ENCODE results near the gene SLC17A2.
A peak's percentile ranks its signal among the peaks of the same experiment; 100 is the strongest.
"Not testable (repeated sequence)": the region's sequence is repeated elsewhere in the genome, so short reads cannot be mapped to it uniquely, and the experiment has no call there.

Gene SLC17A2

DNA sequence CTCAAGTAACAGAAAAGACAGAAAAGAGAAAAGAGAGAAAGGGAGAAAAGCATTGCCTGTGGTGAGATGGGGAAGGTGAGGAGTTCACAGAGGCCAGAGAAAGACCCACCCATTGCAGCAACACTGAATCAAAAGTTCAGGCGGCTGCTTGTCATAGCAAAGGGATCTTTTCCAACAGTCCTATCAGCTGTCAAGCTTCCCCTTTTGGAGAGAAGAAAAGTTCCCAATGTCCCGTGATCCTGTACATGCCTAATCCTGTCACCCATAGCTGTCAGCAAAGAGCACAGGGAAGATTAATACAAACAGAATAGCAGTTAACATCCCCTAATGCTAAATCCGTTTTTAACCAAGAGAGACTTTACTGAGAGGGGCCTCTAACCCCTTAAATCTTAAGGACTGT is 23.2 kb upstream of the SLC17A2 start:
- intact Hi-C loops (cut with DNase I) = no loop called here
- no peak for DNase-seq

- intact Hi-C loops (cut with DNase I) = no loop called here
- no peak for DNase-seq
These were observed 22.0 kb upstream of the SLC17A2 start for GRCh38 chr6:25952535-25952934.

- intact Hi-C loops (cut with DNase I) = no loop called here
- DNase-seq = no peak
These were observed 21.0 kb upstream of the SLC17A2 start for GRCh38 chr6:25951296-25952032.

DNA sequence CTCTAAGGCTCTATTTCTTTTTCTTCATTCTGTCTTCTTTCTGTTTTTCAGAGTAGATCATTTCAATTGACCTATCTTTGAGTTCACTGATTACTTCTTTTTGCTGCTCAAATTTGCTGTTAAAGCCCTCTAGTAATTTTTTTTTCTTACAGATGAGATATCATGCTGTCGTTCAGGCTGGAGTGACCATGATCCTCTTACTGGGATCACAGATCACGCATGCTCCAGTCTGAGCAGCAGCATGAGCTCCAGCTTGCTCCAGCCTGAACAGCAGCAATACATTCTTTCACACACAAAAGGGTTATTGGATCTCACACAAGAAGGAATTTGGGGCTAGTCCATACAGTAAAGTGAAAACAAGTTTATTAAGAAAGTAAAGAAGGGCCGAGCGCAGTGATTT is 19.8 kb upstream of the SLC17A2 start:
- intact Hi-C loops (cut with DNase I) = no loop called here
- no peak for DNase-seq

- intact Hi-C loops (cut with DNase I) = no loop called here
- DNase-seq = no peak
These were observed 19.2 kb upstream of the SLC17A2 start for GRCh38 chr6:25949695-25950094.

- intact Hi-C loops (cut with DNase I); DNase-seq: not testable (repeated sequence)
These were observed 17.0 kb upstream of the SLC17A2 start for GRCh38 chr6:25947492-25947891.

DNA sequence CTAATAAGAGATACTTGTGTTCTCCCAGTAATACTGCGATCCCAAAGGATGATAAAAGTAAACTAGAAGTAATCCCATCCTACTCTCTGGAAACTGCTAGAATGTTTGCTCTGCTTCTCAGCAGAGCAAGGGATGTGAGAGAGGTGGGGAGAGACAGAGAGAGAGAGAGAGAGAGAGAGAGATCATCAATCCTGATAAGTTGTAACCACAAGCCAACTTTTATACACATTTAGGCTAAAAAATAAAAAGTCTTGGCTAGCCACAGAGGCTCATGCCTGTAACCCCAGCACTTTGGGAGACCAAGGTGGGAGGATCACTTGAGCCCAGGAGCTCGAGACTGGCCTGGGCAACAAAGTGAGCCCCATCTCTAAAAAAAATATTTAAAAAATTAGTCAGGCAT is 16.1 kb upstream of the SLC17A2 start:
- intact Hi-C loops (cut with DNase I) = no loop called here

GRCh38 chr6:25945738-25946137 is 15.2 kb upstream of the SLC17A2 start:
- intact Hi-C loops (cut with DNase I) = not testable (repeated sequence)

More for the DNA sequence above, 16.1 kb upstream of the SLC17A2 start:
- no peak for DNase-seq

DNA sequence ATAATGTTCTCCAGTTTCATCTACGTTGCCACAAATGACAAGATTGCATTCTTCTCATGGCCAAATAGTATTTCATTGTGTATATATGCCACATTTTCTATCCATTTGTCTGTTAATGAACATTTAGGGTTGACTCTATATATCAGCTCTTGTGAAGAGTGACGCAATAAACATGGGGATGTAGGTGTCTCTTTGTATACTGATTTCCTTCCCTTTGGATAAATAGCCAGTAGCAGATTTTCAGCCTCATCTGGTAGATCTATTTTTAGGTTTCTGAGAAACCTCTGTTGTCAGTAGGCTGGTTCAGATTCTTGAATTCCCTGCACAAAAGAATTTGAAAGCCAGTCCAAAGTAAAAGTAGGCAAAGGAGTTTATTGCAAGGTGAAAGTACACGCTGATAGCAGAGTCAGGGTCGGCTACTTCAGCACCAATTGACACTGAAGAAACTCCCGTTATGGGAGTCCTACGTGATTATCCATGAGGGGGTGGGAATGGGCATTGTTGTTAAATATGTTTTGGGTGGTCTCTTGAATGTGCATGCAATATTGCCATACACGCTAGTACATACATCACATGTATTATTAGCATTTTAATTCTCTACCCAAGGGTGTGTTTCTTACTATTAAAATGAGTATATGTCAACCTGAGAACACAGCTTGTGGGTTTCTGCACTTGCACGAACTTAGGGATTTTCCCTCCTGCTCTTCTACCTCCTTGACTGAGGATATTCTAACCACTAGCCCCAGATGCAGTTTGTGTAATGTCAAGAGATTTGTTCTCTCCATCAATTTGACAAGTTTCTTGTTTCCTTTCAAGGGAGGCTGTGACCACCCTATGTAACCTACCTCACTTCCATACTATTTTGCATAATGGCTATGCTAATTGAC is 14.4 kb upstream of the SLC17A2 start:
- no peak for DNase-seq
- intact Hi-C loops (cut with DNase I) = no loop called here

More at GRCh38 chr6:25945738-25946137, 15.2 kb upstream of the SLC17A2 start:
- DNase-seq = not testable (repeated sequence)

GRCh38 chr6:25943887-25944286 is 13.4 kb upstream of the SLC17A2 start:
- no peak for DNase-seq
- intact Hi-C loops (cut with DNase I) = no loop called here

DNA sequence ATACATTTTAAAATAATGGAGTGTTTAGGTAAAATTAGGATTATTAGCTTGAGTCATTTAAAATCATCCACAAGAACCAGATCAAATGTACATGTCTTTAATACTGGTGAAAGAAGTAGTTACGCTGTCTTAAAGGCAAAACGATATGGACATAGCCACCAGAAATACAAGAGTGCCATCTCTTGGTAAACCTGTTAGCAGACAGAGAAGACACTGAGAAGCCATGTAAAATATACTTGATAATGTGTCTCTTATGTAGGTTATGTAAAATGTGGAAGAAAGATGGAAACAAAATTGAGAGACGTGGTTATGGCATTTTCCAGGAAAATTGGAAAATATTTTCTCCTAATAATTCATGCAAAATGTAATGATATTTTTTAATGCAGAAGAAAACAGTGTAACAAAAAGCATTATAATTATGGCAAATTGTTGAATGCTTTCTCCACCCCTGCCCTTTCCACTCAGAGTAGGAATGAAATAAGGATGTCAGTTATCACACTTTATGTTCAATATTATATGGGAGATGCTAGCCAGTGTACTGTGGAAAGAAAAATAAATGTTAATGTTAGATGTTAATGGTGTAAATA is 12.2 kb upstream of the SLC17A2 start:
- peak in 2 of 42 donors; percentile 5 to 10 for DNase-seq
- intact Hi-C loops (cut with DNase I) = no loop called here

GRCh38 chr6:25939593-25939992 is 9.1 kb upstream of the SLC17A2 start:
- DNase-seq = no peak
- intact Hi-C loops (cut with DNase I) = no loop called here

DNA sequence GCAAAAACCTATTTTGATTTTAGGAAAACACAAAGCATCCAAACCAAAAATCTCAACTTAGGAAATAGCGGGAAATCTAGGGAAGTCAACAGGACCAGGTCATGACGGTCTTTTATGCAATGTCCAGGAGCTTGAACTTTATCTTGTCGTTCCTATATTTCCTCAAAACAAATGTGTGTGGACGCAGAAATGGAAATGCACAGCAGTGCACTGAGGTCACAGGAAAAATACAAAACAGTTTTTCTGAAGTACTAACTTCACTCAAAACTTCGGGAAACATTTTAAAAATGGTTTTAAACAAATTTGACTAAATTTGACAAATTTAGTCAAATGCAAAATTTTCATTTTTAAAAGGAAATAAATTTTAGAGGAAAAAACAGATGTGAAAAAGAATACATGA is 5.5 kb upstream of the SLC17A2 start:
- intact Hi-C loops (cut with DNase I) = no loop called here
- no peak for DNase-seq

DNA sequence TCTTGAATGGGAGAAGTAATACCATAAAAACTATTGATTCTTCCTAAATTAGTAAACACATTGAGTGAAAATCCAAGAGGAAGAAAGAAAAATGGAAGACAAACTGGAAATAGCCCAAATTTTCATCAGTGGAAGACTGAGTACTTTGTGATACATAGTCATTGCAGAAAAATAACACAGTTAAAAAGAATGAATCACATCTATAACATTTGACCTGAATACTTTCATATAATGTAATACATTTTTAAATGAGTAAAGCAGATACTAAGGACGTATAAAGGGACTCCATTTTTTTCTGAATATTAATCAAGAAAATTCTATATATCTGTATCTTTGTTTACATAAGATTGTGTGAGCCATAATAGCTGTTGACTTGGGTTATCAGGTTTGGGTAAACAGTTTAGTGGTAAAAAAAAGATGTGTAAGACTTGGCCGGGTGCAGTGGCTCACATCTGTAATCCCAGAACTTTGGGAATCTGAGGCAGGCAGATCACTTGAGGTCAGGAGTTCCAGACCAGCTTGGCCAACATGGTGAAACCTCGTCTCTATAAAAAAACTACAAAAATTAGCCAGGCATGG is 4.3 kb upstream of the SLC17A2 start:
- intact Hi-C loops (cut with DNase I) = no loop called here
- DNase-seq = no peak

- intact Hi-C loops (cut with DNase I) = no loop called here
- DNase-seq = no peak
These were observed 3.7 kb upstream of the SLC17A2 start for GRCh38 chr6:25934156-25934555.

GRCh38 chr6:25931411-25931709 is 869 bp upstream of the SLC17A2 start:
- DNase-seq = no peak
- intact Hi-C loops (cut with DNase I) = no loop called here

DNA sequence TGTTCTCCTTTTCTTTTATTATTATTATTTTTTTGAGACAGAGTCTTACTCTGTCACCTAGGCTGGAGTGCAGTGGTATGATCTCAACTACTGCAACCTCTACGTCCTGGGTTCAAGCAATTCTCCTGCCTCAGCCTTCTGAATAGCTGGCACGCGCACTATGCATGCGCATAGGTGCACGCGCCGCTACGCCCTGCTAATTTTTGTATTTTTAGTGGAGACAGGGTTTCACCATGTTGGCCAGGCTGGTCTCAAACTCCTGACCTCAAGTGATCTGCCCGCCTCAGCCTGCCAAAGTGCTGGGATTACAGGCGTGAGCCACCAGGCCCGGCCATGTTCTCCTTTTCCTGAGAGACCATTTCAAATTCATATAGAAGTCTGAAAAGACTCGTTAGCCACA is 706 bp downstream of the SLC17A2 start:
- intact Hi-C loops (cut with DNase I); DNase-seq: not testable (repeated sequence)

DNA sequence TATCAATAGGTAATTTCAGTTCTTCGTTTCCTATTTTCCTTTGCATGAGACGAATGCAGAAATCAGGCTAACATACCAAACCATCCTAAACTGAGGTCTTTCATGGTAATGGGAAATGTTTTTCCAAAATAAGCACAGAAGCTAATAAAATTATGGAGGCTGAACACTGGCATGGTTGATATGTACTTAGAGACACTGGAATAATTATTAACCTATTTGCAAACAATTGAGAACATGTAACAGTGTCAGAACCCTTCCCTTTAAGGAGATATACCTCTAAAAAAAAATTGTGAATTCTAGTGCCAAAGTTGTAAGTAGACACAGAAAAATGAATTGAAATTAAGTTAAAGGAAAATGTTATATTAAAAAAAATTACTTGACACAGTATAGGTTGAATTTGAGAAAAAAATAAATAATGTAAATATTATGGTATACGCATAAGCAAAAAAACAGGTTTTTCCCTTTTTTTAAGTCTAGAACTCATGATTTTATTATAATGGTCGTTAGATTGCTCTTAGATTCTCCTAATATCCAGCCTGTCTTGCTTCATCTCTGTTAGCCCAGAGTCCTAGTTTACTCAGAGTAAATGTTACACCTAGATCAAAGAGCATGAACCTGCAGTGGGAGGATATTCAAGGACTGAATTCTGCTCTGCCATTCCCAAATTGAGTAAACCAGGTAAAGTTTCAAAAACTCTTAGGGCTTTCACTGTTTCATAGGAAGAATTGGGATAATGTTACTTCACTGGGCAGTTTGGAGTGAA is 1.7 kb downstream of the SLC17A2 start:
- no peak for DNase-seq
- intact Hi-C loops (cut with DNase I) = no loop called here

GRCh38 chr6:25927756-25928216 is 2.7 kb downstream of the SLC17A2 start:
- no peak for DNase-seq
- intact Hi-C loops (cut with DNase I) = no loop called here

Measured in head of caudate nucleus (tissue), 42 donors.